ENCODE results near the gene LTBR. TPM values are rescaled to one million over a fixed set of nuclear protein-coding genes. Genes with fewer than 3 reads are reported as not detected.

The LTBR gene
- total and polyA plus RNA-seq, 2 donors (not counting 3 experiments of a cell fraction or from before 2014, with no cell fraction given): 70.7 to 102 TPM

DNA sequence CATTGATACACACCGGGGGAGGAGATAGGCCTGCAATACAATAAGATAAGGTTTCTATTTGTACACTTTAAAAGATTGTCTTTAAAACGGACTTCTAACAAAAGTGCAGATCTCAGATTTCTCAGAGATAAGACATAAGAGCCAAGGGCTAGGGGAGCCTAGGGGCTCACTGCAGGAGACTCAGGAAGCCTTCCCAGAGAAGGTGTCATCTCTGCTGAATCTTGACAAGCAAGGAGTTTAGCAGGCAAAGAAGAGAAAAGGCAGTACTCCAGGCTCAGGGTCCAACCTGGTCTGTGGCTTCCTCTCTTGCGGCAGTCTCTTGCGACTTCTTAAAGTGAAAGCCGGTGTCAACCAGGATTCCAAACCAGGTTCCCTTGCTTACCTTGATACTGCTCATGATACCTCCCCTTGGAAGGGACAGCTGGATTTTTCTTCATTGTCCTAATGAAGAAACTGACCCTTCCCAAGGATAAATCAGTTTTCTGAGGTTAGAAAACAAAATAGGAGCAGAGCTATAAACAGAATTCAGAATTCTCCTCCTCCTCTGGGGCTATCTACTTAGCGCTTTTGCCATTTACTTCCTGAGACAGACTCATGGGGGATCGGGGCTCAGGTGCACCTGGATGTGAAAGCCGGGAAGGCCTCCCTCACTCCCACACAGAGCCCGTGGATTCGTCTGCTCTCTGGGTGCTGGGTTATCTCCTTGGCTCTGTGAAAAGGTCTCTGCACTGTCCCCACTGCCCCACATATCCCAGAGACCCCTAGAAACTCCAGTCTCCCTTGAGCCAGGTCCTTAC lies 6.9 kb upstream of the LTBR start:
- POLR2A ChIA-PET: no interaction called here
- H4K20me1 ChIP-seq (replicated peaks; ENCODE audit: control insufficient read depth, extremely low read depth, insufficient read depth, low read length): no peaks in the 10 kb centered on the region
- H3K79me2 ChIP-seq (ENCODE audit: control insufficient read depth, insufficient read depth, low read length): no peaks in the 10 kb centered on the region
- H3K27me3 ChIP-seq (ENCODE audit: control insufficient read depth in 2 of 2, insufficient read depth in 2 of 2, low read length in 2 of 2): no peaks in the 10 kb centered on the region
- CTCF ChIA-PET: no interaction called here
- dilution Hi-C loops (cut with MboI; ENCODE audit: extremely low pct_ligation_motif_present, low sequenced_read_pairs): no loop called here
- H3K4me2 ChIP-seq (ENCODE audit: insufficient read depth, low read length): no peak overlapping the region
- no peak overlapping the region for H3K4me3 ChIP-seq (replicated peaks in 1 of 3; ENCODE audit: insufficient read depth in 1 of 3, low read depth in 1 of 3, low read length in 3 of 3)
- H2AFZ ChIP-seq (ENCODE audit: low read depth, low read length): peak overlapping the region; percentile 64
- no peak for DNase-seq (ENCODE audit: low read depth, low spot score)
- H3K4me1 ChIP-seq (ENCODE audit: control insufficient read depth, extremely low read depth, insufficient read depth, low read length): peaks cover 15% of the 10 kb centered on the region
- peak; percentile 48 for FAIRE-seq
- H3K27ac ChIP-seq (ENCODE audit: insufficient read depth, low read depth, low read length): no peak overlapping the region
- no peaks in the 10 kb centered on the region for H3K9me3 ChIP-seq (replicated peaks; ENCODE audit: control insufficient read depth, insufficient read depth, low read length)
- no peak overlapping the region for H3K9ac ChIP-seq (replicated peaks; ENCODE audit: extremely low read depth, insufficient read depth, low read length)
- no TSS peak for BruUV-seq (replicated peaks)
- H3K9me1 ChIP-seq (replicated peaks; ENCODE audit: control insufficient read depth, extremely low read depth, insufficient read depth, low read length): no peaks in the 10 kb centered on the region
- intact Hi-C loops (cut with micrococcal nuclease): no loop called here
- H3K36me3 ChIP-seq (ENCODE audit: control insufficient read depth in 2 of 2, extremely low read depth in 1 of 2, insufficient read depth in 2 of 2, low read length in 2 of 2): no peaks in the 10 kb centered on the region
- TF ChIP-seq EZH2 (IDR thresholded peaks at IDR 0.05; ENCODE audit: borderline replicate concordance, low read depth, low read length, severe bottlenecking): no peak
- no peak for TF ChIP-seq FOS (IDR thresholded peaks at IDR 0.05; ENCODE audit: borderline replicate concordance, insufficient read depth, low read length)
- no peak for TF ChIP-seq MYC (IDR thresholded peaks at IDR 0.05; ENCODE audit: low read depth, low read length)
- TF ChIP-seq CTCF (IDR thresholded peaks at IDR 0.05; ENCODE audit: extremely low read depth in 1 of 2, insufficient read depth in 1 of 2, low read depth in 1 of 2, low read length in 2 of 2): no peak
- no peak for TF ChIP-seq MAX (IDR thresholded peaks at IDR 0.05; ENCODE audit: insufficient read depth, insufficient read length)
- TF ChIP-seq POLR2A (IDR thresholded peaks at IDR 0.05; ENCODE audit: low read depth, low read length): no peak
- no peak for TF ChIP-seq JUN (IDR thresholded peaks at IDR 0.05; ENCODE audit: borderline replicate concordance, insufficient read depth, insufficient read length, low read depth)
- no peak for TF ChIP-seq POLR2AphosphoS5 (IDR thresholded peaks at IDR 0.05; ENCODE audit: insufficient read depth, low read depth, low read length)
- no peak for TF ChIP-seq GATA2 (IDR thresholded peaks at IDR 0.05; ENCODE audit: insufficient read depth, insufficient read length, low read depth, low read length)

All from endothelial cell of umbilical vein (primary cell).